PFSK-1 (cell line): Measurements from ENCODE around the gene COMMD6.

Source experiments
- FOXP2 ChIP-seq: optimal IDR thresholded peaks from 2 replicates; pipeline ENCODE3; 2011; ENCODE audit warnings: borderline replicate concordance, control low read depth, inconsistent platforms; ENCODE audit not compliant: insufficient read depth; ENCODE audit errors: extremely low read length, extremely low read depth
- POLR2AphosphoS5 ChIP-seq: IDR thresholded peaks from 2 replicates; pipeline ENCODE4 v1.6.1; 2012; ENCODE audit warnings: low read depth, mild to moderate bottlenecking, control low read depth, low read length, moderate library complexity
- SIN3A ChIP-seq: IDR thresholded peaks from 2 replicates; pipeline ENCODE4 v1.6.1; 2012; ENCODE audit warnings: mild to moderate bottlenecking, low read length, moderate library complexity, borderline replicate concordance; ENCODE audit not compliant: insufficient read depth
- TAF1 ChIP-seq: IDR thresholded peaks from 2 replicates; pipeline ENCODE4 v1.6.1; 2012; ENCODE audit warnings: low read length, control low read depth, borderline replicate concordance; ENCODE audit not compliant: insufficient read depth
- TF ChIP-seq, protein P1 (sequence below), 2 experiments: IDR thresholded peaks; 2 replicates each; pipeline versions ENCODE4 v1.6.1 to v1.8.0; 2011 to 2012; ENCODE audit warnings: low read depth in 2 of 2, low read length in 2 of 2, control low read depth in 1 of 2, inconsistent platforms in 1 of 2, mild to moderate bottlenecking in 1 of 2, moderate library complexity in 1 of 2; ENCODE audit not compliant: insufficient read depth in 1 of 2

Gene COMMD6

DNA sequence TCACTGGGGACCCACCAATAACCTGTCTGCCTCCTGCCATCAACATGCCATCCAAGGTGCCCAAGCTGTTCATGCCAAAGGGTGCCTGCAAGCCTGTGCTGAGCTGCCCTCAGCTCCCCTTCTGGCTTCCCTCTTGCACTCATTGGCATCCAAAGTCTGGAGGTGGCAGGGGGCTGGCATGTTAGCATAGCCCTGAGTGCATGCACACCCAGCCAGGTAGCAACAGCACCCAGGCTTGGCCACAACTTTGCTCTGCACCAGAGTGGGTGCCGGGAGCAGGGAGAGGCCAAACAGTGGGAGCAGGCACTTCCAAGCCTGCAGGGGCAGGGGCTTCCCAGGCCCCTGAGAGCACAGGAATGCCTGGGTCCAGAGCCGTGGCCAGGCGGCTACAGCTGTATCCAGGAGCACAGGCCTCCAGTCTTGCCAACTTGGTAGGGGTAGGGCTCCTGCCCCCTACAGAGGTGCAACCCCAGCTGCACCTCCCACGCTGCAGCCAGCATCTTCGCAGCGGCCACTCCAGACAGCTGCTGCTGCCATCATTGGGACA lies 29.6 kb downstream of the COMMD6 start:
- TF ChIP-seq SIN3A (no peak), POLR2AphosphoS5 (no peak), TAF1 (no peak), FOXP2 (no peak)
- TF ChIP-seq, protein P1, sequence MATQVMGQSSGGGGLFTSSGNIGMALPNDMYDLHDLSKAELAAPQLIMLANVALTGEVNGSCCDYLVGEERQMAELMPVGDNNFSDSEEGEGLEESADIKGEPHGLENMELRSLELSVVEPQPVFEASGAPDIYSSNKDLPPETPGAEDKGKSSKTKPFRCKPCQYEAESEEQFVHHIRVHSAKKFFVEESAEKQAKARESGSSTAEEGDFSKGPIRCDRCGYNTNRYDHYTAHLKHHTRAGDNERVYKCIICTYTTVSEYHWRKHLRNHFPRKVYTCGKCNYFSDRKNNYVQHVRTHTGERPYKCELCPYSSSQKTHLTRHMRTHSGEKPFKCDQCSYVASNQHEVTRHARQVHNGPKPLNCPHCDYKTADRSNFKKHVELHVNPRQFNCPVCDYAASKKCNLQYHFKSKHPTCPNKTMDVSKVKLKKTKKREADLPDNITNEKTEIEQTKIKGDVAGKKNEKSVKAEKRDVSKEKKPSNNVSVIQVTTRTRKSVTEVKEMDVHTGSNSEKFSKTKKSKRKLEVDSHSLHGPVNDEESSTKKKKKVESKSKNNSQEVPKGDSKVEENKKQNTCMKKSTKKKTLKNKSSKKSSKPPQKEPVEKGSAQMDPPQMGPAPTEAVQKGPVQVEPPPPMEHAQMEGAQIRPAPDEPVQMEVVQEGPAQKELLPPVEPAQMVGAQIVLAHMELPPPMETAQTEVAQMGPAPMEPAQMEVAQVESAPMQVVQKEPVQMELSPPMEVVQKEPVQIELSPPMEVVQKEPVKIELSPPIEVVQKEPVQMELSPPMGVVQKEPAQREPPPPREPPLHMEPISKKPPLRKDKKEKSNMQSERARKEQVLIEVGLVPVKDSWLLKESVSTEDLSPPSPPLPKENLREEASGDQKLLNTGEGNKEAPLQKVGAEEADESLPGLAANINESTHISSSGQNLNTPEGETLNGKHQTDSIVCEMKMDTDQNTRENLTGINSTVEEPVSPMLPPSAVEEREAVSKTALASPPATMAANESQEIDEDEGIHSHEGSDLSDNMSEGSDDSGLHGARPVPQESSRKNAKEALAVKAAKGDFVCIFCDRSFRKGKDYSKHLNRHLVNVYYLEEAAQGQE (IDR thresholded peaks at IDR 0.05; ENCODE audit: insufficient read depth in 1 of 2, low read depth in 2 of 2, low read length in 2 of 2) = no peak

DNA sequence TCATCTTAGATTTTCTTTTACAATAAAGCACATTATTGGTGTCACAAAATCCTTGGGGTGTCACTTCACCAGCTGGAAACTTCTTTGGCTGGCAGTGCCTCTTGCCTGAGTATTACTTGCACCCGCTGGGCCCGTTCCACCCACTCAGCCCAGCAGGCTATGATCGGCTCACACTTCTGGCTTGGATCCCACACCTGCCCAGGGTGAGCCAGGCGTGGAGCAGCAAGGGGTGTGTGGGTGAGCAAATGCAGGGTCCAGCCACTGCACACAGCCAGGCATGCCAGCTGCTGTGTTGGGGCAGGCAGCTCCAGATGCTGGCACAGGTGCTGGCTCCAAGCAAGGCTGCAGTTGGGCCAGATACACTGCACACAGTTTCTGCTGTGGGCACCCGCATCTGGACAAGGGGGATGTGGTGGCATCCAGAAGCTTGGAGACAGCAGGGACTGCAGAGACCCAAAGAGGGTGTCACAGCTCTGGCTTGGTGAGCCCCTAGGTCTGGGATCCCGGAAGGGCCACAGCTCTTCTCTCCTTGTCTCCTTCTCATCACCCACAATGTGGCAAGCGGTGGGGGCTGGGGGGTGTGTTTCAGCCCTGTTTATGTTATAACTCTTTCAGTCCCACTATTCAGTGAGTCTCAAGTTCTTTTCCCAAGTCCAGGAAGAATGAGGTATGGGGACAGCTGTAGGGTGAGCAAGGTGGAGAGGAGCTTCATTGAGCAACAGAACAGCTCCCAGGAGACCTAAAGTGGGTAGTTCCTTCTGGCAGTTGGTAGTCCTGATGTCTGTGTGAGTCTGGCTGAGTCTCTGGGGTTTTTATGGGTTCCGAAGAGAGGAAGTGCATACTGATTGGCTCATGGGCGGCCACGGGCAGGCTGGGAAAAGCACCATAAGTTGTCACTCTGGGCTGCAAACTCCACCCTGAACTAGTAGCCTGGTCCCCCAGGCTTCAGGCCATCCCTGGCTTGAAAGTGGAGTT lies 30.3 kb downstream of the COMMD6 start:
- TF ChIP-seq TAF1 (no peak), SIN3A (no peak), POLR2AphosphoS5 (no peak), FOXP2 (no peak)
- TF ChIP-seq, protein P1 (IDR thresholded peaks at IDR 0.05; ENCODE audit: insufficient read depth in 1 of 2, low read depth in 2 of 2, low read length in 2 of 2) = no peak

DNA sequence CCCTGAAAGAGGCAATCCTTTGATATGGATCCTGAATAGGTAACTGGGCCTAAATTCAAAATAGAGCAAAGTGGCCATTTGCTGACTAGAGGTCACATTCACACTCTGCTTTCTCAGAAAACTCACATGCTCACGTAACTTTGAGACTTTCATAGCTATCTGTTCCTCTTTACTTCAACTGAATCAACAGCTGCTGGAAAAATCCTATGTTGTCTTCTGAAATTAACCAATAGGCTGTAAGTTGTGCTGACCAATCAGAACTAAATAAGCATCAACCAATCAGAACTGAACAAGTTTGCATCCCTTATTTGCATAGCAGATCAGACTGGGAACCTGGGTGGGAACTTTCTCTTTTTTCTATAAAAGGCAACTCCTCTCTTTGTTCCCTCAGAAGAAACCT lies 31.6 kb downstream of the COMMD6 start:
- TF ChIP-seq, protein P1 (IDR thresholded peaks at IDR 0.05; ENCODE audit: insufficient read depth in 1 of 2, low read depth in 2 of 2, low read length in 2 of 2) = no peak
- TF ChIP-seq TAF1 (no peak), SIN3A (no peak), POLR2AphosphoS5 (no peak), FOXP2 (no peak)

DNA sequence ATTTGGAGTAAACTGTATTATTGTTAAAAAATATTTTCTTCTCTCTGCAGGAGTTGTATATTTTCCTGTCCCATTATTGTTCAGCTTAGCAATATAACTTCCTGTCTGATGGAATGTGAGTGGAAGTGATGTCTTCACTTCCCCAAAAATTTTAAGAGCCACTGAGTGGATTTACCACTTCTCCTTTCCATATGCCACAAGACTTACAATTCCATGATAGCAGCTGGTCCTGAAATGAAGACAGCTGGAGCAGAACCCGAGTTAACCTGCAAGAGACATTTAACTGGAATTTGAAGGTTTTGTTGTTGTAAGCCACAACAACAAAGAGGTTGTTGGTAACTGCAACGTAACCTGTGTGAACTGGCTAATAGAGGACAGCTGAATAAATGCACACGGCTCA lies 32.3 kb downstream of the COMMD6 start:
- TF ChIP-seq, protein P1 (IDR thresholded peaks at IDR 0.05; ENCODE audit: insufficient read depth in 1 of 2, low read depth in 2 of 2, low read length in 2 of 2) = no peak
- no peak for TF ChIP-seq FOXP2
- no peak for TF ChIP-seq TAF1
- TF ChIP-seq POLR2AphosphoS5 = no peak
- TF ChIP-seq SIN3A = no peak
